GM19463 (cell line): ENCODE results near the gene SH3BGRL2.
"Not testable (repeated sequence)": the region's sequence is repeated elsewhere in the genome, so short reads cannot be mapped to it uniquely, and the experiment has no call there.

Experiments used
- ATAC-seq: cut with Tn5 transposase; IDR thresholded peaks from one replicate; pipeline ENCODE4 v1.9.1; 2021; ENCODE audit warnings: mild to moderate bottlenecking, moderate library complexity; ENCODE audit not compliant: unreplicated experiment

Gene SH3BGRL2

DNA sequence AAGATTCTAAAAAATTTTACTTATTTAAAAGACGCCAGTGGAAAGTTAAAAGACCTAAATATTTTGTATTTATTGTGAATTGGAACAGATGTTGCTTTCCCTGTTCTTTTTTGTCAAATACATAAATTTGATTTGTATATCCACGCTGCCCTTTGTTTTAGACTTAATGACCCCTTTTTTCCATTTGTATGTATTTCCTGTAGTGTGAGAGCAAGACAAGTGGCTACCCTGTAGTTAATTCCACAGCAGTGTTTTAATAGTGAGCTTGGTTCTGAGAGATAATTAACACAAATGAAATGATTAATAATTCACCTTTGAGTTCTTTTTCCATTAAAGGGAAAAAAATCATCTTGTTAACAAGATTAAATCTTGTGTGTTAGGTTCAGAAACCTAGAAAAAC lies 16.6 kb downstream of the SH3BGRL2 start:
- ATAC-seq, result no peak

DNA sequence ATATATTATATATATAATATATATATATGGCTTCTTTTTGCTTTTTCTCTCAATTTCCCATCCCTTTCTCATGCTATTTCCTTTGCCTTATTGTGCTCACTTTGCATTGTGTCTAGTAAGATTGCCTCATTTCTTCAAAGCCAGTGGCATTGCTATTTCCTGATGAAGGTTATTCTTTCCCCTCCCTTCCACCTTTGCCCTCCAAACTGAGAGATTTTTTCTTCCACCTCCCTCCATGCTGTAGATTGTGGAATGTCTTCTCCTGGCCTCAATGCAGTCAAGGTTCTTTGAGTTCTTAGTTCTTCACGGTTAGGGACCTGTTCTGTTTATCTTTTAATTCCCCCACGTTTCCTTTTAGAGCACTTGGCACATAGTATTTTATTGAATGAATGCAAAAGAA lies 17.2 kb downstream of the SH3BGRL2 start:
- no peak for ATAC-seq

DNA sequence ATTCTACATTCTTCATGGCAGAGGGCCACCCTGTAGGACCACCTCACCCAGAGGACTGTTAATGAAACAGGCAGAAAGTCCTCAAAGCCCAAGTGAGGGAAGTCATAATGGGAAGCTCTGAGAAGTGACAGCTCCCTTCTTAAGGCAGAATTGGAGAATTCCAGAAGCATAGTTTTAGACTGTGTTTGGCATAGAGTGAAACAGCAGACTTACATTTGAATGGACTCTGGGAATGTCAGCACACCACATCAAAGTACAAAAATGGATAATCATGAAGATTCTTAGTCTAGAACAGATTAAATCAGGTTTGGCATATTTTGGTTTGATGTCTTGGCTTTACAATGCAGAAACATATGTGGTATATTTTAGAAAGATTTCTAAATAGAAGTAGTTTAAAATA lies 17.9 kb downstream of the SH3BGRL2 start:
- no peak for ATAC-seq

- ATAC-seq, result no peak
Measured at GRCh38 chr6:79650950-79651349, 19.8 kb downstream of the SH3BGRL2 start.

- no peak for ATAC-seq
Measured at GRCh38 chr6:79656134-79656533, 25.0 kb downstream of the SH3BGRL2 start.

DNA sequence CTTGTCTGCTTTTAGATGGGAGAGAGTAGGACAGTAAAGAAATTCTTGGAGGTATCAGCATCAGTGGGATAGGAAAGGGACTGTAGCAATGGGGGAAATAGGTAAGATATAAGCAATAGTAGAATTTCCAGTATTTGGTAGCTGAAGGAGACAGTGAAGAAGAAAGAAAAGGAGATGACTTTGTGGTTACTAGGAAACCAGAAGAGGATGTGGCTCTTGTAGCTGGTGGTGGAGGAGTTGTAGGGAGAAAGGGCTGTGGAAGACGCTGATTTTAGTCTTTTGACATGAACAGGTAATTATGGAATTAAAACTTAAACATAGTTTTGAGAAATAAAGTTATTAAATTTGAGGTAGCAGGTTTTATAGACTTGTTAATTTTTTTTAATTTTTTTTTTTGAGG lies 26.1 kb downstream of the SH3BGRL2 start:
- ATAC-seq, result no peak

- not testable (repeated sequence) for ATAC-seq
Measured at GRCh38 chr6:79663655-79664054, 32.5 kb downstream of the SH3BGRL2 start.

DNA sequence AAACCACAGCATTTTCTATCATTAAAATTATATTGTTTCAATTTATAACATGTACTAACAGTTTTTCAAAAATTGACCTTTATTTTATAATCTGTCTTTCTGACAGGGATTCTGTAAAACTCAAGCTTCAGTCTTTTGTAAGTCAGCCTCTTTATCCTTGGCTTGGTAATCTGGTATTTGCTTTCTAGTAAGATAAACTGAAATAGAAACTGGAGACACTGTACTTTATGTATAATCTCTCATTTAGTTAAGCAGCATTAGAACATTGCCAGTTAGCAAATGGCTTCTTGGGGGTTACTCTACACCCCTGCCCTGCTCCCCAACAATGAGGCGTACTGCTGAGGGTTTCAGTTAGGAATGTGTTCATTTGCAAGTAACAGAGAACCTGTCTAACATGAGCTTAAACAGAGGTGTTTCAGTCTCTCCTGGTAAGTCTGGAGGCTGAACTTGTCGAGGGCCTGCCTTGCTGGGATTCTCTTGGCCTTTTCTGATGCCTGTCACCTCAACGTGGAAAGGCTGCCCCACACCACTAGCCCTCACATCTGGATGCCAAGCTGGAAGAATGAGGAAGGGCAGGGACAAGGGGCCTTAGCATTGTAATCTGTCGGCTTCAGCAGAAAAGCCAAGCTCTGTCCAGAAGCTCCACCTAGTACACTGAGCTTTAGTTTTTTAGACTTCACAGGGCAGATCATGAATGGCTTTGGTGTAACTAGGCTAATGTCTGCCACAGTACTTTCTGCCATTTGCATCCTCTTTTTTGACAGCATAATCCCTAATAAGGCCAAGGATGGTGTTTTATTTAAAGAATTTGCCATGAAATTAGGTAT lies 34.8 kb downstream of the SH3BGRL2 start:
- no peak for ATAC-seq

DNA sequence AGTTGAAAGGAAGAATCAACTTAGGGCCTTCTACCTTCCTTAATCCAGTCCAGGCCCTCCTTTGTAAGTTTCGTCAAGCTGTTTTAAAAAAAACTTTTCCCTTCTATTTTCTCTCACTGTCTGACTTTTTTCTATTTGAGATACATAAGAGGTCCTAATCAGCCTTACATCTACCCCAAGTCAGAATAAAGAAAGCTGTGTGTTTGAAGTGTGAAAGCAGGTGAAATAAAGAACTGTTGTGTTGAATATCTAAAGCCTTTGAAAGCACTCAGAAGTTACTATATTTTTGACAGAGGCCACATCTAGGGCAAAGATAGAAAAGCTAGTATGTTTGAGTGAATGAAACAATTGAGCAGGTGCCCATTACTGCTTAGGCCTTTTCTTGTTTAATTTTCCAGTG lies 35.5 kb downstream of the SH3BGRL2 start:
- no peak for ATAC-seq

- ATAC-seq, result no peak
Measured at GRCh38 chr6:79668381-79668780, 37.3 kb downstream of the SH3BGRL2 start.

DNA sequence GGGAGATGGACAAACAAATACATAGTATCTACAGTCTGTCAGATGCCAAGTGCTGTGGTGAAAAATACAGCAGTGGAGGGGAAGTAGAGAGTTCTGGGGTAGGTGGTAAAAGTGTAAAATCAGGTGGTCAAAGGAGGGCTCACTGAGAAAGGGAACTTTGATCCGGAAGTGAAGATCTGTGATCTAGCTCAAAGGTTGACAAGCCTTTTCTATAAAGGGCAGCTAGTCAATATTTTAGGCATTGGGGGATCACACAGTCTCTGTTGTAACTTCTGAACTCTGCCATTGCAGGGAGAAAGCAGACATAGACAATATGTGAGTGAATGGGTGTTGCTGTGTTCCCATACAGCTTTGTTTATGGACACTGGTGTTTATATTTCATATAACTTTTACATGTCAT lies 38.6 kb downstream of the SH3BGRL2 start:
- no peak for ATAC-seq

GRCh38 chr6:79670789-79671188 lies 39.7 kb downstream of the SH3BGRL2 start:
- ATAC-seq, result no peak

DNA sequence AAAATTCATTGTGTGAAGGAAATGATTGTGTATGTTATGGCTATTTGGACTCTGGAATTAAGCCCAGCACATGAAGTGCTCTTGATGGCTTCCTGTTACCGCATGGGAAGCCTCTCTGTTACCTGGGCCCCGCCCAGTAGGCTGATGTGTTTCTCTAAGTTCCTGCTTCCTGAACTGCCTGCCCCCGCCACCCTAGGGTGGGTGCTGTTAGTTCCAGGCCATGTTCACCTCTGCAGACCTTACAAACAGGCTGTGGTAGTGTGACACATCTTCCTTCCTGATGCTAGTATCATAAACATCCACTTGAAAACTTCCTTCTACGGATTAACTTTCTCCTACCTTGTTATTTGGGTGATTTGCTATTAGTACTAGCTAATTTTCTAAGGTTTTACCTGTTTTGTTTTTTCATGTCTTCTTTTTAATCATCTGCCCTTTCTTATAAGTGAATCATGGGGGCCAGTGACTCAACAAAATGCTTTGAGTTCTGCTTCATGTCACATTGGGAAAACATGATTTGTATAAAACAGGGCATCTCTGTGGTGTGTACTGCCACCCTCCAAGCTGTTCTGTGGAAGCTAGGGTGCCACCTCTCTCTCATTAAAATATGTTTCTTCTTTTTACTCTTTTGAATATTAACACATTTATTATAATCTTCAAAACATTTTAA lies 40.6 kb downstream of the SH3BGRL2 start:
- no peak for ATAC-seq

- ATAC-seq, result no peak
Measured at GRCh38 chr6:79672631-79673111, 41.5 kb downstream of the SH3BGRL2 start.

DNA sequence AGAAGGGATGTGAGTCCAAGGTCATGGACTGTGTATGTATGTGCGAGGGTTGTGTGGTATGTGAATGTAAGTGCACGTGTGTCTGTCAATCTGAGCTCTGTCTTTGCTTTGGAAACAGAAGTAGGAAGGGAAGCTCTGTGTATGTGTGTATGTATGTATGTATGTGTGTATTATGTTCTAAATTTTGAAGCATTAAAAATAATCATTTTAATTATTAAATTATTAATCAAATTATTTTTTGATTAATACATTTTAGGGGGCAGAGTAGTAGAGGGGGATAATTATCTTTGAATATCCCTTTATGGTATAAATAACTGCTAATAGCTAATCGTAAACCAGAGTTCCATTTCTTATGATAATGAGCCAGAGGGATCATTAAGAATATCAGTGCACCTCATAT lies 42.8 kb downstream of the SH3BGRL2 start:
- no peak for ATAC-seq

DNA sequence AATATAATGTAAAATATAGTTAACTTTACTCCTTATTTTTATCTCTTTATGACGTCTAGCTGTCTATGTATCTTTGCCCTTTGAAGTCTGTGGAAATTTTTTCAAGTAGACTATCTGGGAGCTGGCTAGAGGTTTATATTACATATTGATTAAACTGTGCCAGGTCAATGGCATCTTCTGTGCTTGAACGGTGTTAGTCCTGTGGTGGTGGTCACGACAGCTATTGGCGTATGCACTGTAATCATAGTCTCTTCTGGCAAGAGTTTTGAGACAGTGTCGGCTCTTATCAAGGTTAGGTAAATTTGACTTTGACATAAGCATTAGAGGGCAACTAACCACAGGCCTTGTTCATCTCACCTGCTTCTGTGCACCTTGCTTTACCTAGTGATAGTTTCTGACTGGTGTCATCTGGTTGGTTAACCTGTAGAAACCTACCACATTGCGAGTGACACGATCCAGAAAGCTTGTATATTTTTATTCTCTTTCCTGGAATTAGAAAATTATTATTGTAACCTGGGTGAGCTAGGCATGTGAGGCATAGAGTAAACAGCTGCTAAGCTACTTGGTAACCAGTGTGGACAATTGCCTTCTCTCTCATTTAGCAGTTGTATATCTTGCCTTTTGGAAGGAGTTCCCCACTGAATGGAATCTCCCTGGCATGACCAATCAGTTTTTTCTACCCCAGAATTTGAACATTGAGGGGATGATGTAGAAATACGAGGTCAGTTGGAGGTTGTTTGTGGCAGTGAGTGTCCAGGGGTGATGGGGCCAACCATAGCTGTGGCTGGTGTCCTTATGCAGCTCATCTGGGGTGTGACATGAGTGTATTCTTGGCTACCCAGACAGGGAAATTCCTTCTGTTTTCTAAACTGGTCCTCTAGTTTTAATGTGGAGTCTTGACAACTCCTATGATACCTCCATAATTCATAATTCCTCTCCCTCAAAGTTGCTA lies 45.9 kb downstream of the SH3BGRL2 start:
- no peak for ATAC-seq

GRCh38 chr6:79682682-79683081 lies 51.6 kb downstream of the SH3BGRL2 start:
- ATAC-seq, result not testable (repeated sequence)

DNA sequence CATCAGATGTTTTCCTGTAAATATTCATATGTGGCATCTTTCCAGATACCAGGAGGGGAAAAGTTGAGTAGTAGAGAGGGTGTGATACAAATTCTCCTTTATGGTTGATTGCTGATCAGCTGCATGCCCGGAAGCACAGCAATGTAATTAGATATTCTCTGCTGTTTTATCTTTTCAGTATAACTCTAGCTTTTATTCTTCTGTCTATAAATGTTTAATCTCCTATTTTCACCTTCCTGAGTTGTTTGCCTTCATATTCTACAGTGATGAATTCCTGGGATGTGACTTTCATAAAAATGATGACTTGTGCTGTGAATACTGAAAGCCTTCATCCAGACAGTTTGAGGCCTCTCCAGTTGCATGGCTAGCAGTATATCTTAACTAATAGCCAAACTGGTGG lies 53.7 kb downstream of the SH3BGRL2 start:
- no peak for ATAC-seq

DNA sequence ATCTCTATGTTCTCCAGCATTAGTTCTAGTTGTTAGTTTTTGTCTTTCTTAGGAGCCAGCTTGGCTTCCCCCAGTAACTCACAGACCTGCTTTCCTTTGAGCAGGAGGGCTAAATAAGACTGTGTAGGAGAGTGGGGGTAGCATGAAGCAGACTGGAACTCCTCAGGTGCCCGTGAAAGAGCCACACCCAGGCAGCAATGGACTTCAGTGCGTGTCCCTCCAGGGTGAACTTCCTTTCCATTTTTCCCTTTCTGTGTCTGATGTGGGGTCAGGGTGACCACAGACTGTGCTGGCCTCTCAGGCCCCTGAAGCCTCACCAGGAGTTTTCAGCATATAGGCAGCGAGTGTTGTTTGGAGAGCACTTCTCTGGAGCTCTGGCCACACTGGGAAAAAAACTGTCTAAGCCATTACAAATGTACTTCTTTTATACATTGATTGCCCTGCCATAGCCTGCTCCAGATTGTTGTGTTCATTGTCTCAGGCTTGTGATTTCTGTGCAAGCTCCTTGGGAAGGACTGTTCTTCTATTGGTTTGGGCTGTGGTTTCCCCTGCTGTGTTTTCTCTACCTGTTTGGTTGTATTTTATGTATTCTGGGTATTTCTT lies 55.7 kb downstream of the SH3BGRL2 start:
- ATAC-seq, result no peak

DNA sequence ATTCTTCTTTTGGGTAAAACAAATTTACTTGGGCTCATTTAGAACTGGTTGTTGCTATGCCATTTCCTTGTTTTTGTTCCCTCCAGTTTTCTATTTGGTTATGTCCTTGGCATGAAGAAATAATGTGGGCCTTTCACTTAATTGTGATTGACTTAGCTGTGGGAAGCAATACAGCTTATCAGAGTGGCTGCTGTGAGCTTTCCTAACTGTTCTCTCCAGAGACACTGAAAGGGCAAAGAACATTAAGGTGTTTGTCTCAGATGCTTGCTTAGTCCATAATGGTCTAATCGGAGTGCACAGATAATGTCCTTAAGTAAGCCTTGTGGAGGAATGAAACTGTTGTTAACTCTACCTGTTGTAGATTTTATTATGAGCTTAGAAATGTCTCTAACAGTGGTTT lies 56.6 kb downstream of the SH3BGRL2 start:
- ATAC-seq, result no peak

GRCh38 chr6:79694156-79694555 lies 63.0 kb downstream of the SH3BGRL2 start:
- no peak for ATAC-seq
